LNCaP clone FGC (cell line): ENCODE data around the gene IFNE.

Experiments used
- DNase-seq: peaks from one replicate; pipeline ENCODE4 v3.0.0-alpha.2; 2011; ENCODE audit warnings: low read depth
- H3K4me3 ChIP-seq: 2 replicates; pipeline ENCODE4 v1.5.1; 2011; ENCODE audit warnings: mild to moderate bottlenecking, low read depth, low read length, control low read depth
- CTCF ChIP-seq: IDR thresholded peaks from 2 replicates; pipeline ENCODE4 v1.5.1; 2012; ENCODE audit warnings: mild to moderate bottlenecking; ENCODE audit not compliant: control insufficient read depth, insufficient read depth; ENCODE audit errors: extremely low read depth

IFNE gene

GRCh38 chr9:21522348-21522747 is 40.2 kb upstream of the IFNE start:
- DNase-seq = no peak
- no peak overlapping the region for H3K4me3 ChIP-seq
- no peak for TF ChIP-seq CTCF

GRCh38 chr9:21521448-21521847 is 39.3 kb upstream of the IFNE start:
- H3K4me3 ChIP-seq = no peak overlapping the region
- DNase-seq = no peak
- TF ChIP-seq CTCF = no peak

GRCh38 chr9:21520501-21521228 is 38.6 kb upstream of the IFNE start:
- H3K4me3 ChIP-seq = no peak overlapping the region
- TF ChIP-seq CTCF = no peak
- DNase-seq = no peak

GRCh38 chr9:21519855-21520434 is 37.8 kb upstream of the IFNE start:
- TF ChIP-seq CTCF = no peak
- no peak for DNase-seq

GRCh38 chr9:21516796-21517195 is 34.7 kb upstream of the IFNE start:
- no peak for TF ChIP-seq CTCF
- no peak overlapping the region for H3K4me3 ChIP-seq
- no peak for DNase-seq

More at GRCh38 chr9:21519855-21520434, 37.8 kb upstream of the IFNE start:
- no peak overlapping the region for H3K4me3 ChIP-seq

GRCh38 chr9:21513431-21513830 is 31.3 kb upstream of the IFNE start:
- no peak overlapping the region for H3K4me3 ChIP-seq
- no peak for TF ChIP-seq CTCF
- DNase-seq = no peak

GRCh38 chr9:21510806-21511205 is 28.7 kb upstream of the IFNE start:
- no peak for DNase-seq
- no peak overlapping the region for H3K4me3 ChIP-seq
- TF ChIP-seq CTCF = no peak
